Astrocyte of the spinal cord (primary cell): ENCODE data around the gene ATP13A2.

Experiments
- DNase-seq: peaks from one replicate; pipeline ENCODE4 v3.0.0; 2011; ENCODE audit warnings: low read depth, low spot score
- H3K4me3 ChIP-seq: 2 replicates; pipeline ENCODE4 v1.5.1; 2011; ENCODE audit warnings: low read depth, mild to moderate bottlenecking, low read length, moderate library complexity
- in situ Hi-C: cut with HindIII; loops from 2 replicates; pipeline ENCODE4 v1.10.0; 2017; ENCODE audit warnings: low sequenced_read_pairs
- TF ChIP-seq, protein P1 (sequence below): IDR thresholded peaks from 2 replicates; pipeline ENCODE4 v1.5.1; 2012; ENCODE audit warnings: low read depth, mild to moderate bottlenecking, low read length, inconsistent platforms

The ATP13A2 gene

DNA sequence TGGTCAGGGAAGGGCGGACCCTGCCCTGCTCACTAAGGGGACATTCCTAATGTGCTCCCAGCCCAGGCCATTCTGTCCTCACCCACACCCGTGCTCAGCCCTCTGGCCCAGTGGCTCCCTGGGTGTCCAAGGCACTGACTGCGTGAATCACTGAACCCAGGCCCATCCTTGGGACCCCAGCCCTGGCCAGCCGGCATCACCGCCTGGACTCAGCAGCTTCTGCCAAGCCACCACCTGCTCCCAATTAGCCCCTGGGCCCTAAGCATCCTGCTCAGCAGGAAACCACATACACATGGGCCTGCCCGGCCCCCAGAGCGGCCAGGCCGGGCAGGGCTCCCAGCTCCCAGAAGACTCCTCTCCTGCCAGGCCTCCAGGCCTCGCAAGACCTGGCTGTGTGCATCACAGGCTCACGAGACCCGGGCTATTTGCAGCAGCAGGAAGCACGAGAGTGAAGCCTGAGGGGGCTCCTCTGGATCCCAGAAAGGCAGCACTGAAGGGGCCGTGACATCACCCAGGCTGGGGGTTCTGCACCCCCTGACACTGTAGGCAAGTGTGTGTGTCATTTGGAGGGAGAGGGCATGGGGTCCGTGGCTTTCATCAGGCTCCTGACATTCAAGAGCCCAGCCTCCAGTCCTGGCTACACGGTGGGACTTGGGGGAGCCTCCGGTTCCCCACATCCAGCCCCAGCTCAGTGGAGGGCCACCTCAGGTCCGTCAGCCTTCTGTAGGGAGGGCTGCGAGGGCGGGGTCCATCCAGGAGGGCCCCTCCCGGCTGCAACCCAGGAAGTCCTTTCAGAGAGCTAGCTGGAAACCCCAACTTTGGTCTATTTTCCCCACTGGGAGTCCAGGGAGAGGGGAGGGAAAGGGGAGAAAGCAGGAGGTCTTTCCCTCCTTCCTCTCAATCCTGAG lies 32.9 kb downstream of the ATP13A2 start:
- in situ Hi-C loops: no loop called here
- TF ChIP-seq, protein P1, sequence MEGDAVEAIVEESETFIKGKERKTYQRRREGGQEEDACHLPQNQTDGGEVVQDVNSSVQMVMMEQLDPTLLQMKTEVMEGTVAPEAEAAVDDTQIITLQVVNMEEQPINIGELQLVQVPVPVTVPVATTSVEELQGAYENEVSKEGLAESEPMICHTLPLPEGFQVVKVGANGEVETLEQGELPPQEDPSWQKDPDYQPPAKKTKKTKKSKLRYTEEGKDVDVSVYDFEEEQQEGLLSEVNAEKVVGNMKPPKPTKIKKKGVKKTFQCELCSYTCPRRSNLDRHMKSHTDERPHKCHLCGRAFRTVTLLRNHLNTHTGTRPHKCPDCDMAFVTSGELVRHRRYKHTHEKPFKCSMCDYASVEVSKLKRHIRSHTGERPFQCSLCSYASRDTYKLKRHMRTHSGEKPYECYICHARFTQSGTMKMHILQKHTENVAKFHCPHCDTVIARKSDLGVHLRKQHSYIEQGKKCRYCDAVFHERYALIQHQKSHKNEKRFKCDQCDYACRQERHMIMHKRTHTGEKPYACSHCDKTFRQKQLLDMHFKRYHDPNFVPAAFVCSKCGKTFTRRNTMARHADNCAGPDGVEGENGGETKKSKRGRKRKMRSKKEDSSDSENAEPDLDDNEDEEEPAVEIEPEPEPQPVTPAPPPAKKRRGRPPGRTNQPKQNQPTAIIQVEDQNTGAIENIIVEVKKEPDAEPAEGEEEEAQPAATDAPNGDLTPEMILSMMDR: no peak
- peak overlapping the region; percentile 79 for H3K4me3 ChIP-seq
- peak; percentile 95 for DNase-seq

DNA sequence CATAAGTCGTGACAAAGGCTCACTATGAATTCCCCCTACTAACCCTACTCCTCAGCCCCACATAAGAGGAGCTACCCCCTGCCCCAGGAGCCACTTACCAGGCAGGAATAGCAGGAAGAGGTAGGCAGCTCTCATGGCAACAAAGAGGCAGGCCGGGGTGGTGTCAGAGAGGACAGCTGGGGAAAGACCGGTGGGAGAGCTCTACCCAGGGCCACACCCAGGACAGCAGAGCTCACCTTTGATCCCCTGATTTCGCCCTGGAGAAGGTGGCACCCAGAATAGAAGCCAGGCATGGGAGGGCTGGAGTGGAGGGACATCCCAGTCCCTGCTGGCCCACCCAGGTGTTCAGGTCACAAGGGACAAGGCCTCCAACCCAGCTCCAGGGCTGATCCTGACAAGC lies 33.6 kb downstream of the ATP13A2 start:
- peak overlapping the region; percentile 79 for H3K4me3 ChIP-seq
- in situ Hi-C loops: no loop called here
- no peak for DNase-seq
- TF ChIP-seq, protein P1: no peak

DNA sequence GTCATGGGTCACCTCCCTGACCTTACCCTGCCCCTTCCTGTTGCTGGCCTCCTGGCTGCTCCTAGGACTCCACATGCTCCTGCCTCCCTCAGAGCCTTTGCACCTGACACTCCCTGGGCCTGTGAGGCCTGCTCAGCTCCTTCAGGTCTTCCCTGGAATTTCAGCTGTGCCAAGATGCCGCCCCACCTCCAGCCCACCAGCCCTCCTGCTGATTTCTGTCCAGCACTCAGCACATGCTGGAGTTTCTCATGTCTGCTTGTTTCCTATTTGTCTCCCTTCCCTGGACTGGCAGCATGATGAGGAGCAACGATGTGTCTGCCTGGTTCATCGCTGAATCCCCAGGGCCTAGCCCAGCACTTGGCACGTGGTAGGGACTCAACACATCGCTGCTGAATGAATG lies 34.4 kb downstream of the ATP13A2 start:
- no peak overlapping the region for H3K4me3 ChIP-seq
- in situ Hi-C loops: no loop called here
- TF ChIP-seq, protein P1: no peak
- DNase-seq: no peak

DNA sequence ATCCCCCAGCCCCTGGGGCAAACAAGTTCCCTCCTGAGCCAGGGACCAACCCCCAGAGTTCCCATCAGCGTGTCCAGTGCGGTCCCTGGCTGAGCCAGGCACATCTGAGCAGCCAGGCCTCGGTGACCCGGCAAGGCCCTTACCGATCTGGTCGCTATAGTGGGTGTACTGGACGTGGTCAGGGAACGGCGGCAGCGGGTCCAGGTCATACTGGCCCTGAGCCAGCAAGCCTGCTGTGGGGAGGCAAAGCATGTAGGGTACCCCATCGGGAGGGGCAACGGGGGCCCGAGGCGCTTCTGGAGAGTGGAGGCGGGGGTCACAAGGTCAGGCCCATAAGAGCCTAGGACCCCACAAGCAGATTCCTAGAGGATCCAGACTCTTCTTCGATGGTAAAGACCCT lies 34.8 kb downstream of the ATP13A2 start:
- in situ Hi-C loops: no loop called here
- H3K4me3 ChIP-seq: no peak overlapping the region
- DNase-seq: no peak
- TF ChIP-seq, protein P1: no peak

DNA sequence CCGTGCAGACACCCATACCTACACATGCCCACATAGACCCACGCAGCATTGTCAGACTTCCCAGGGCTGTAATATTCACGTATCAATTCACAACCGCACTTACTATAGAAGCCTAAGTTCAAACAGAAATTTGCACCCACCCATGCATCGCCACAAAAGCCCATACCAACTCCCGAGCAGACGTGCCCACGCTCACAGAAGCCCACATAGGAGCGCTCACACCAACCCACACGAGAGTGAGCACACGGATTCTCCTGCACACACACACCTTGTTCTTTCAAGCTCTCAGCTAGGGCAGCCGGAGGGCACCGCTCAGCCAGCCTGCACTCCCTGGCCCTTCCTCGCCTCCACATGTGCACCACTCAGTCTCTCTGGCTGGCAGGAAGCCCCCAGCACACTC lies 35.9 kb downstream of the ATP13A2 start:
- DNase-seq: no peak
- no peak overlapping the region for H3K4me3 ChIP-seq
- in situ Hi-C loops: no loop called here
- TF ChIP-seq, protein P1: no peak

DNA sequence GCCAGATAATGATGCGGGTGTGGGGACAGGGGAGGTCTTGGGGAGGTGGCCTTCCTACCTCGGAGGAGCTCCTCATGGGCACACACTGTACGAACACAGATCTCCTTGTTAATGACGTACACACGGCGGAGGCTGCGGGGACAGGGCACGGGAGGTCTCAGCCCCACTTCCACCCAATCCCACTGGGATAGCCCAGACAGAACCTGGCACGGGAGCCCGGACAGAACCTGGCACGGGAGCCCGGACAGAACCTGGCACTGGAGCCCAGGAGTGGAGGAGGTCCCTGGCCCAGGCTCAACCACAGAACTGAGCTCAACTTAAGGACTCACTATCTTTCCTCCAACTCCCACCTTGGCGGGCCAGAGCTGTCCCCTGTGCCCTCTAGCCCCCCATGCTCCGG lies 36.5 kb downstream of the ATP13A2 start:
- TF ChIP-seq, protein P1: no peak
- DNase-seq: no peak
- H3K4me3 ChIP-seq: no peak overlapping the region
- in situ Hi-C loops: no loop called here
